ENCODE measurements around the gene MARK3. TPM values are rescaled to one million over a fixed set of nuclear protein-coding genes. Genes with fewer than 3 reads are reported as not detected.

MARK3 gene
- total RNA-seq, 2 experiments from 2014 or later, result 87.4 to 88.0 TPM

GRCh38 chr14:103476065-103476464 lies 90.8 kb downstream of the MARK3 start:
- Mint-ChIP-seq H3K27me3 (no peaks in the 10 kb centered on the region), H3K4me3 (no peak overlapping the region), H3K36me3 (peaks cover 28% of the 10 kb centered on the region), H3K4me1 (peaks cover 19% of the 10 kb centered on the region), H3K27ac (peak overlapping the region; percentile 62), H3K9me3 (no peaks in the 10 kb centered on the region)
- POLR2A ChIA-PET, result no interaction called here
- DNase-seq (no peak), ATAC-seq (ENCODE audit: low read depth) (peak; percentile 80)

GRCh38 chr14:103476631-103477030 lies 91.4 kb downstream of the MARK3 start:
- peak overlapping the region; percentile 52 for H3K27ac Mint-ChIP-seq
- POLR2A ChIA-PET, result no interaction called here
- no peaks in the 10 kb centered on the region for H3K9me3 Mint-ChIP-seq
- peaks cover 22% of the 10 kb centered on the region for H3K4me1 Mint-ChIP-seq
- H3K4me3 Mint-ChIP-seq, result no peak overlapping the region
- DNase-seq (no peak), ATAC-seq (ENCODE audit: low read depth) (no peak)
- peaks cover 32% of the 10 kb centered on the region for H3K36me3 Mint-ChIP-seq
- H3K27me3 Mint-ChIP-seq, result no peaks in the 10 kb centered on the region

- Mint-ChIP-seq H3K36me3 (peaks cover 21% of the 10 kb centered on the region), H3K4me3 (no peak overlapping the region)
- no peak for DNase-seq
These were observed 95.4 kb downstream of the MARK3 start for GRCh38 chr14:103480595-103480994.

GRCh38 chr14:103483600-103483999 lies 98.4 kb downstream of the MARK3 start:
- ATAC-seq (ENCODE audit: low read depth), result no peak
- peaks cover 19% of the 10 kb centered on the region for H3K36me3 Mint-ChIP-seq

More at GRCh38 chr14:103480595-103480994, 95.4 kb downstream of the MARK3 start:
- ATAC-seq (ENCODE audit: low read depth), result peak; percentile 61
- Mint-ChIP-seq H3K27ac (peak overlapping the region; percentile 62), H3K9me3 (no peaks in the 10 kb centered on the region), H3K4me1 (peaks cover 22% of the 10 kb centered on the region), H3K27me3 (no peaks in the 10 kb centered on the region)
- POLR2A ChIA-PET, result no interaction called here

GRCh38 chr14:103485504-103485903 lies 100.3 kb downstream of the MARK3 start:
- no peaks in the 10 kb centered on the region for H3K9me3 Mint-ChIP-seq
- peaks cover 21% of the 10 kb centered on the region for H3K36me3 Mint-ChIP-seq
- ATAC-seq (ENCODE audit: low read depth), result no peak
- H3K27ac Mint-ChIP-seq, result no peak overlapping the region
- H3K4me3 Mint-ChIP-seq, result no peak overlapping the region
- POLR2A ChIA-PET, result no interaction called here
- no peaks in the 10 kb centered on the region for H3K27me3 Mint-ChIP-seq
- DNase-seq, result no peak
- H3K4me1 Mint-ChIP-seq, result peaks cover 8% of the 10 kb centered on the region

More at GRCh38 chr14:103483600-103483999, 98.4 kb downstream of the MARK3 start:
- Mint-ChIP-seq H3K4me3 (no peak overlapping the region), H3K27ac (no peak overlapping the region), H3K4me1 (peaks cover 15% of the 10 kb centered on the region), H3K9me3 (no peaks in the 10 kb centered on the region), H3K27me3 (no peaks in the 10 kb centered on the region)
- POLR2A ChIA-PET, result no interaction called here
- DNase-seq, result no peak

- no peak overlapping the region for H3K4me3 Mint-ChIP-seq
- peaks cover 11% of the 10 kb centered on the region for H3K36me3 Mint-ChIP-seq
- no peak overlapping the region for H3K27ac Mint-ChIP-seq
- POLR2A ChIA-PET, result no interaction called here
- H3K27me3 Mint-ChIP-seq, result no peaks in the 10 kb centered on the region
- H3K4me1 Mint-ChIP-seq, result no peaks in the 10 kb centered on the region
- no peaks in the 10 kb centered on the region for H3K9me3 Mint-ChIP-seq
- DNase-seq (no peak), ATAC-seq (ENCODE audit: low read depth) (no peak)
These were observed 102.9 kb downstream of the MARK3 start for GRCh38 chr14:103488071-103488470.

- Mint-ChIP-seq H3K4me3 (no peak overlapping the region), H3K27me3 (no peaks in the 10 kb centered on the region), H3K36me3 (peaks cover 11% of the 10 kb centered on the region)
These were observed 103.7 kb downstream of the MARK3 start for GRCh38 chr14:103488960-103489359.

GRCh38 chr14:103489621-103490020 lies 104.4 kb downstream of the MARK3 start:
- DNase-seq, result no peak
- Mint-ChIP-seq H3K4me3 (no peak overlapping the region), H3K9me3 (no peaks in the 10 kb centered on the region), H3K36me3 (peaks cover 11% of the 10 kb centered on the region), H3K27me3 (no peaks in the 10 kb centered on the region), H3K27ac (no peak overlapping the region), H3K4me1 (no peaks in the 10 kb centered on the region)
- no peak for ATAC-seq (ENCODE audit: low read depth)
- POLR2A ChIA-PET, result no interaction called here

More at GRCh38 chr14:103488960-103489359, 103.7 kb downstream of the MARK3 start:
- H3K4me1 Mint-ChIP-seq, result no peaks in the 10 kb centered on the region
- DNase-seq (no peak), ATAC-seq (ENCODE audit: low read depth) (no peak)
- H3K27ac Mint-ChIP-seq, result peak overlapping the region; percentile 14
- POLR2A ChIA-PET, result no interaction called here
- H3K9me3 Mint-ChIP-seq, result no peaks in the 10 kb centered on the region

GRCh38 chr14:103491691-103492090 lies 106.5 kb downstream of the MARK3 start:
- Mint-ChIP-seq H3K27ac (no peak overlapping the region), H3K4me3 (no peak overlapping the region), H3K27me3 (no peaks in the 10 kb centered on the region), H3K36me3 (peaks cover 11% of the 10 kb centered on the region), H3K4me1 (no peaks in the 10 kb centered on the region), H3K9me3 (no peaks in the 10 kb centered on the region)
- POLR2A ChIA-PET, result interaction anchor here (0.6 kb wide), 1 partner anchor 19 kb away, joined by 4 read pairs; no protein-coding TSS in a partner anchor
- DNase-seq (no peak), ATAC-seq (ENCODE audit: low read depth) (no peak)

GRCh38 chr14:103492156-103492925 lies 107.1 kb downstream of the MARK3 start:
- H3K27me3 Mint-ChIP-seq, result no peaks in the 10 kb centered on the region
- no peak overlapping the region for H3K4me3 Mint-ChIP-seq
- no peaks in the 10 kb centered on the region for H3K4me1 Mint-ChIP-seq
- peaks cover 10% of the 10 kb centered on the region for H3K36me3 Mint-ChIP-seq
- ATAC-seq (ENCODE audit: low read depth) (no peak), DNase-seq (no peak)
- H3K9me3 Mint-ChIP-seq, result no peaks in the 10 kb centered on the region
- POLR2A ChIA-PET, result interaction anchor here (0.6 kb wide), 1 partner anchor 20 kb away, joined by 4 read pairs; no protein-coding TSS in a partner anchor
- H3K27ac Mint-ChIP-seq, result no peak overlapping the region

- no peak for ATAC-seq (ENCODE audit: low read depth)
- DNase-seq, result no peak
- peaks cover 5% of the 10 kb centered on the region for H3K4me1 Mint-ChIP-seq
- no peak overlapping the region for H3K27ac Mint-ChIP-seq
- POLR2A ChIA-PET, result no interaction called here
- no peak overlapping the region for H3K4me3 Mint-ChIP-seq
- H3K27me3 Mint-ChIP-seq, result no peaks in the 10 kb centered on the region
- H3K36me3 Mint-ChIP-seq, result peaks cover 6% of the 10 kb centered on the region
- no peaks in the 10 kb centered on the region for H3K9me3 Mint-ChIP-seq
These were observed 110.6 kb downstream of the MARK3 start for GRCh38 chr14:103495854-103496253.

- H3K4me1 Mint-ChIP-seq, result peaks cover 5% of the 10 kb centered on the region
- no peaks in the 10 kb centered on the region for H3K27me3 Mint-ChIP-seq
- H3K36me3 Mint-ChIP-seq, result peaks cover 6% of the 10 kb centered on the region
- H3K4me3 Mint-ChIP-seq, result no peak overlapping the region
- no peak for ATAC-seq (ENCODE audit: low read depth)
- H3K27ac Mint-ChIP-seq, result no peak overlapping the region
- no peaks in the 10 kb centered on the region for H3K9me3 Mint-ChIP-seq
- POLR2A ChIA-PET, result no interaction called here
- no peak for DNase-seq
These were observed 111.6 kb downstream of the MARK3 start for GRCh38 chr14:103496776-103497175.

GRCh38 chr14:103499709-103500108 lies 114.5 kb downstream of the MARK3 start:
- POLR2A ChIA-PET, result no interaction called here
- ATAC-seq (ENCODE audit: low read depth) (peak; percentile 11), DNase-seq (no peak)
- Mint-ChIP-seq H3K27ac (no peak overlapping the region), H3K27me3 (no peaks in the 10 kb centered on the region), H3K4me3 (no peak overlapping the region), H3K36me3 (peaks cover 10% of the 10 kb centered on the region), H3K9me3 (no peaks in the 10 kb centered on the region), H3K4me1 (peaks cover 5% of the 10 kb centered on the region)
